Measurements from ENCODE around the gene NGEF.
A peak's percentile ranks its signal among the peaks of the same experiment; 100 is the strongest.
"Not testable (repeated sequence)": the region's sequence is repeated elsewhere in the genome, so short reads cannot be mapped to it uniquely, and the experiment has no call there.

NGEF gene

DNA sequence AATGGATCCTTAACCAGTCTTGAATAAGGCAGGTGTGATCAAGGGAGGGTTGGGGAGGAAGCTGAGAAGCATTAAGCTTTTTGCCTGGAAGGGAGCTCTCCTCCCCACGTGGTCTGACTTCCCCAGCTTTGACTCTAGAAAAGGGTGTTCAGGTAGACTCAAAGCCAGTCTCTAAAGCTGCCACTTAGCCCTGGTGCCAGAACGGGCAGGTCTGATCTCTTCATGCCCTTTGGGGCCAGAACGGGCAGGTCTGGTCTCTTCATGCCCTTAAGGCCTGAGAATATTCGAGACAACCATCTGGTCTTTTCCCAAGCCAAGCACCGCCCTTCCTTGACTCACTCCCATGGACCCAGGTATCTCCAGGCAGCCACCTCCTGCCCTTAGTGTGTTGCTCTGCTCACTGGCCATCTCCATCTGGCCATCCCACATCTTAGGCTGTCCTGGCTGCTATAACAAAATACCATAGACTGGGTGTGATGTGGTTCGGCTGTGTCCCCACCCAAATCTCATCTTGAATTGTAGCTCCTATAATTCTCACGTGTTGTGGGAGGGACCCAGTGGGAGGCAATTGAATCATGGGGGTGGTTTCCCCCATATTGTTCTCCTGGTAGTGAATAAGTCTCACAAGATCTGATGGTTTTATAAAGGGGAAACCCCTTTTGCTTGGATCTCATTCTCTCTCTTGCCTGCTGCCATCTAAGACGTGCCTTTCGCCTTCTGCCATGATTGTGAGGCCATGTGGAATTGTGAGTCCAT lies 83.6 kb downstream of the NGEF start:
- DNase-seq: no peak

GRCh38 chr2:232928551-232929302 lies 84.3 kb downstream of the NGEF start:
- DNase-seq: no peak

- DNase-seq: peak in 11 of 56 donors; percentile 10 to 60 (median 24)
Observed at GRCh38 chr2:232927793-232928550, 85.1 kb downstream of the NGEF start.

- no peak for DNase-seq
Observed at GRCh38 chr2:232927032-232927792, 85.8 kb downstream of the NGEF start.

DNA sequence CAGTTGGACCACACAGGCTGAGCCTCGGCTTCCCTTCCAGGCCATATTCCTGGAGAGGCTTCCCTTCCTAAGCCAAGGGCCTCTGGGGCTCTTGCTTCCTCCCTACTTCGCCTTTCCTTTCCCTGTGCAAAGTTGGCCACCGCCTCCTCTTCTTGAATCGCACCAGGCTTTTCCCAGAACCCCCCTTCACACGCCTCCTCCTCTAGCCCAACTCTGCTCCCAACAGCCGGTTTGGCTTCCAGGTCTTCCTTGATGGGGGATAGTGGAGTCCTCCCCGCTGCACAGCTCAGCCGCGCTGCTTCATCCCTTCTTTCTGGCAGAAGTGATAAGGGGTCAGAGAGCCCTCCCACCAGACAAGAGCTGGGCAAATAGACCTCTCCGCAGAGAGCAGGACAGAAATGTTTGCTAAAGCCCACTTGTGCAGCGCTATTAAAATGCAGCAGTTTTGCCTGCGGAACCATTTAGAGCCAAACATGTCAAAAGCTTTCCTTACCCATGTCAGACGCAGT lies 86.6 kb downstream of the NGEF start:
- peak in 1 of 56 donors; percentile 16 for DNase-seq

GRCh38 chr2:232925821-232926156 lies 87.3 kb downstream of the NGEF start:
- peak in 1 of 56 donors; percentile 9 for DNase-seq

DNA sequence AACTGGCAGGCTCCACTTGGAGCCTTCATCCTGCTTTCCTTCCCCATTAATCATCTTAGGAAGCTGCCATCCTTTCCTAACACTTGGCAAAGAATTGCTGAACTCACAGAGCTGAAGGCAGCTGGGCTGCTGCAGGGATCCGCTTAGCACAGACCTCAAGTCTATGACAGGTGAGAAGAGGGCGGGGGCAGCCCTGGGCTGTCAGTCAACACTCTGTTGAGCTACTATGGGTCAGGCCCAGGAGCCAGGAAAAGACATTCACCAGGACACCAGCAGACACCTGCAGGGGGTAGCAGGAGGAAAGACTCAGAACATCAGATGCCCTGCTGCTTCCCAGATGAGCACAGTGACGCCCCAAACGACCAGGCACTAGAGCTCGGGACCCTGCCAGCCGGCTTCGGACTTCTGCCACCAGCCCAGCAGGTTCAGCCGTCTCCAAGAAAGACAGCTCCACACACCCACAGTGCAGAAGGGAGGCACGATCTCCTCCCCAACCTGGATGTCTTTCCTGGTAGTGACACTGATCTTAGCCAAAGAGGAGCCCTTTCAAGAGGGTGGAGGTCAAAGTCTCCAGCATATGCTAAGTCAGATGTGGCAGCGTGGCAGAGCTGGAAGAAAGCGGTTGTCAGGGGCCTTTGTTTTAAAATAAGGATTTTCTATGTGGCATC lies 87.8 kb downstream of the NGEF start:
- DNase-seq: no peak

DNA sequence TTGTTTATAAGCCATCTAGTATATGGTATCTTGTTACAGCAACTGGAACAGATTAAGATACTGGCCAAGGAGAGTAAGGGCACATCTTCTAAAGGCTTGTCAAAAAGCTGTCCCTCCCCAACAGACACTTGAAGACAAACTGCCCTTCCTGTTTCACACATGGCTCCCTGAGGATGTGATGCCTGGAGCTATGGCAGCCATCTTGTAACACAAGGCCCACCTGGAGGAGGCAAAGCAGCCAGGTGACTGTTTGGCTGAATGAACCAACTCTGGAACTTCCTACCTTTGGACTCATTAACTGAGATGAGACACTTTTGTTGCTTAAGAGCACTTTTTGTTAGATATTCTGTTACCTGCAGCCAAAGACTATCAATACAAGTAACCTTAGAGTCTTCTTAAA lies 88.6 kb downstream of the NGEF start:
- no peak for DNase-seq

DNA sequence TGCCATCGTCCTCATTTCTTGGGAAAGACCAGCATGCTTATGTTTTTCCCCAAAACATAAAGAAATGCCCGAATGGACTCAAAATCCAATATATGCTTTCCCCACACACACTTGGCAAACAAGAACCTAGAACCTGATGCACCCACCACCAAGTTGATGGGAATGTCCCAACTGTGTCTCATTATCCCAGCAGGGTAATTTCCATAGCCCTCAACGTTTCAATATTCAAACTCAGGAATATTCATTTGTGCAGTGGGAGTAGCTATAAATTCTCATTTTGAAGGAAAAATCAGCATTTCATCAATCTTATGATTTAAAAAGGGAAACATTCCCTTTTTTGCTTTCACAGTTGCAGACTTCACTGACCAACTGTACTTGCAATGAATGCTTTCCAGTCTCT lies 92.3 kb downstream of the NGEF start:
- no peak for DNase-seq

DNA sequence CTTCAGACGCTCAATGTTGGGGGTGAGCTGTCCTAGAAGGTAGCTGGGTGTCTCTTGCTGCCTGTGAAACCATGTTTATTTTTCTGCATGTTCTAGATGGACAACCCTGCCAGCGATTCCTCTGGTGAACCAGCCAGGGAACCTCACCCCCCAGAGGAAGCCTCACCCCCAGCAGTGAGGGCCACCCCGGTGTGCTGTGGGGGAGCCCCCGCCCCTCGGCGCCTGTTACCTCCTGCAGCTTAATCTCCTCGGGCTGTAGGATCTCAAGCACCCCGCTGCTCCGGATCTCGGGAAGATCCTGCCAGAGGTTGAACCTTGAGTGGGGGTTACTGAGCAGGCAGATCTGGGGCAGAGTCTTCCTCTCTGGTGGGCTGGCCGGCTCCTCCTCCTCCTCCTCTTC lies 93.0 kb downstream of the NGEF start:
- DNase-seq: no peak

- no peak for DNase-seq
Observed at GRCh38 chr2:232919141-232919540, 93.9 kb downstream of the NGEF start.

- DNase-seq: no peak
Observed at GRCh38 chr2:232913903-232914302, 99.2 kb downstream of the NGEF start.

DNA sequence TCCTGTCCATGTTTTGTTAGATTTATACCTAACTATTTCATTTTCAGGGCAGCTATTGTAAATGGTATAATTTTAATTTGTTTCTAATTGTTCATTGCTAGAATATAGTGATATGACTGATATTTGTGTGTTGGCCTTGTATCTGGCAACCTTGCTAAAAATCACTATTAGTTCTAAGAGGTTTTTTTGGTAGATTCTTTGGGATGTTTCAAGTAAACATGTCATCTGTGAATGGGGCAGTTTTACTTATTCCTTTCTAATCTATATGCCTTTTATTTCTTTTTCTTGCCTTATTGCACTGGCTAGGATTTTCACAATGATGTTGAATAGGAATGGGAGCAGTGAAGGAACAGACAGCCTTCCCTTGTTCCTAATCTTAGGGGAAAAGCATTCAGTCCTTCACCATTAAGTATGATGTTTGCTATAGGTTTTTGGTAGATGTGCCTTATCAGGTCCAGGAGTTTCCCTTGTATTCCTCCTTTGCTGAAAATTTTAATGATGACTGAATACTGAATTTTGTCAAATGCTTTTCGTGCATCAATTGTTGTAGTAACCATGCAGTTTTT lies 101.3 kb downstream of the NGEF start:
- DNase-seq: no peak

- no peak for DNase-seq
Observed at GRCh38 chr2:232910376-232910775, 102.7 kb downstream of the NGEF start.

- DNase-seq: no peak
Observed at GRCh38 chr2:232908695-232909094, 104.4 kb downstream of the NGEF start.

DNA sequence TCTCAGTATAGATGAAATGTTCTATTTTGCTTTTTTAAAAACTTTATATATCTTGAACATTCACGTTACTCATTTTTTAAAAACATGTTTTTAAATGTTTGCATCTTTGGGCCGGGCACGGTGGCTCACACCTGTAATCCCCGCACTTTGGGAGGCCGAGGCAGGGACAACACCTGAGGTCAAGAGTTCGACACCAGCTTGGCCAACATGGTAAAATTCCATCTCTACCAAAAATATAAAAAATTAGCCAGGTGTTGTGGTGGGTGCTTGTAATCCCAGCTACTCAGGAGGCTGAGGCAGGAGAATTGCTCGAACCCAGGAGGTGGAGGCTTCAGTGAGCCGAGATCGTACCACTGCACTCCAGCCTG lies 105.4 kb downstream of the NGEF start:
- DNase-seq: not testable (repeated sequence)

- not testable (repeated sequence) for DNase-seq
Observed at GRCh38 chr2:232906867-232907717, 106.0 kb downstream of the NGEF start.

GRCh38 chr2:232903989-232904388 lies 109.1 kb downstream of the NGEF start:
- DNase-seq: no peak

Measured in amygdala (tissue), 56 donors.